ENCODE data around the gene NAA30.

- no peak for TF ChIP-seq CTCF (IDR thresholded peaks at IDR 0.05)
- TF ChIP-seq REST (IDR thresholded peaks at IDR 0.05; ENCODE audit: insufficient read depth in 1 of 2, low read depth in 2 of 2, low read length in 1 of 2), result no peak
- TF ChIP-seq TCF7L2 (IDR thresholded peaks at IDR 0.05; ENCODE audit: low read depth, low read length), result no peak
- TF ChIP-seq POLR2AphosphoS5 (IDR thresholded peaks at IDR 0.05; ENCODE audit: low read depth, low read length), result no peak
Observed at GRCh38 chr14:57352396-57353170, 37.8 kb upstream of the NAA30 start.

Data from Panc1 (cell line).